PC-3 (cell line): ENCODE measurements around the gene DOCK10.

ENCODE experiments used
- CTCF ChIP-seq: fragments of 300-600 bp; sonication (generic); conservative IDR thresholded peaks from 2 replicates; pipeline ENCODE4 v1.5.1; 2017; ENCODE audit warnings: antibody characterized with exemption, low read depth, mild to moderate bottlenecking, low read length
- EZH2phosphoT487 ChIP-seq: fragments of 300-600 bp; sonication (generic); IDR thresholded peaks from 2 replicates; pipeline ENCODE4 v1.6.1; 2018; ENCODE audit warnings: mild to moderate bottlenecking, antibody characterized with exemption, low read length, borderline replicate concordance

- TF ChIP-seq EZH2phosphoT487 (no peak), CTCF (no peak)
Observed at GRCh38 chr2:224883172-224883516, 159.1 kb downstream of the DOCK10 start.
